ENCODE data around the gene MED29. TPM values are rescaled to one million over a fixed set of nuclear protein-coding genes. Genes with fewer than 3 reads are reported as not detected.

Gene MED29, protein sequence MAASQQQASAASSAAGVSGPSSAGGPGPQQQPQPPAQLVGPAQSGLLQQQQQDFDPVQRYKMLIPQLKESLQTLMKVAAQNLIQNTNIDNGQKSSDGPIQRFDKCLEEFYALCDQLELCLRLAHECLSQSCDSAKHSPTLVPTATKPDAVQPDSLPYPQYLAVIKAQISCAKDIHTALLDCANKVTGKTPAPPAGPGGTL
- 10 to 100 TPM; 16.9 to 32.2 (median 21.8) TPM for polyA plus RNA-seq

DNA sequence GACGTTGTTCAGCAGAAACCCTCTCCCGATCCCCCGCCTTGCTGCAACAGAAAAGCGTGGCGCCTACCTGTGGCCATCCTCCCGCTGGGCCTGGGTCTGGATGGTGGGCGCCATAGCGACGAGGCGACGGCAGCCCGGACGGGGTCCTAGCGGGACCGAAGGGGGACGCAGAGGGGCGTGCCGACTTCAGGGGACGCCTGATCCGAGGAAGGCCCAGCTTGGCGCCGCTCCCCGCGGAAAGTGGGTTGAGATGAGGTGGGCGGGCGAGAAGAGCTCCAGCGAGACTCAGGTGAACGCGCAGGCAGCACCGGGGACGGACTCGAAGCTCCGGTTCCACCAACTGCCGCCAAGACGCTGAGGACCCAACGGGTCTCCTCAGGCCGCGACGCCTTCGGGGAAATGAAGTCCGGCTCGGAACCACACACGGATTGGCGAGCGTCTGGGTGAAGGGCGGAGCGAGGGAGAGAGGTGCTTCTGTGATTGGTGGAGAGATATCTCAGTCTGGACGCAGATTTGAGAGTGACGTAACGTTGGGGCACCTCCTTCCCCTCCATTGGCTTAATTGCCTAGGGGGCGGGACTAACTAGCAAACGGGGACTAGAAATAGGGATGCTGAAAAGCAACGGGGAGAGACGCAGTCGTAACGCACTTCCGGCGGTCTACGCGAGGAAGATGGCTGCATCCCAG, at the start of gene MED29, which contains the start of gene PAF1:
TSS of gene MED29 (plus strand) at position 628 of the 687 bp plus-strand sequence. CDS start at position 673, 45 bp downstream.
TSS of gene PAF1 (minus strand) at position 356 of the 687 bp plus-strand sequence. CDS start at position 114, 242 bp downstream.
- 0 to 1% (median 0%) methylated on average over 57 to 60 of the region's 60 CpGs for whole genome bisulfite sequencing, 3 donors
- H3K27ac ChIP-seq (ENCODE audit: low read depth, low read length): peak within 1 kb of the TSS; percentile 94

DNA sequence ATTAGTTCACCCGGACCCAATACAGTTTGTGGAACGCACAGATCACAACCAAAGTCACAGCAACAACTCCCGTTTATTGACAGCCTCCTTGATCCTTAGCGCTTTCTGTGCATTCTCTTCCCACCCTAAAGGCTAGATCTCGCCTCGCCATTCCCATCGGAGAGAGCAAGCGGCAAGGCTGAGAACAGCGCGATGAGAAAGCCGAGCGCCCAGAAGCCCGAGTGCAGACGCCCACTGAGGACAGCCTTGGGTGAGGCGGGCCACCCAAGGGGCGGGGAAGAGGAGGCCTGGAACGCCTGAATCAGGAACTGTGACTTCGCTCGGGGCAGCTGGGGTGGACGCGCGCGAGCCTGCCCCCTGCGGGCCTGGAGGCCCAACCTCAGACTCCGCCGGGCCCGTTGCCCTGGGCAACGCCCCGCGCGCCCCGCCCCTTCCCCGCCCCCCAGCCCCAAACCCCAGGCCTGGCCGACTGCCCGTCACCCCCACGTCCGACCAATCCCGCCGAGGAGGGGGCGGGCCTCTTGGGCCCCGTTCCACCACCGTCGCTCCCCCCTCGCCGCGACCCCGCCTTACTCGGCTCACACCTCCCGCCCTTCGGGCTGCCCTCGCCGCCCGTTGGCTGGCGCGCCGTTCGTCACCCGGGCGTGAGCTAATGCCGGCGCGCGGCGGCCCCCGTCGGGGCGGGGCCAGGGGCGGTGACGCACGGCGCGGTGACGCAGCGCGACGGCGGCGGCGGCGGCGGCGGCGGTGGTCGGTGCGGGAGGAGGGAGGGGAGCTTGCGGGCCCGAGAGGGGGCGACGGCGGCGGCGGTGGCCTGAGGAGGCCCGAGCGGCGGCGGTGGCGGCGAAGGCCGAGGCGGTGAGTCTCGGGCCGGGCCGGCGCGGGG, 49.2 kb upstream of the MED29 start, which contains the start of gene SAMD4B:
TSS of gene SAMD4B (plus strand) at position 703 of the 886 bp plus-strand sequence. CDS start 14,473 bp downstream, outside the sequence.
- 1% methylated on average over 51 to 92 of the region's 105 CpGs for WGBS, 3 donors

DNA sequence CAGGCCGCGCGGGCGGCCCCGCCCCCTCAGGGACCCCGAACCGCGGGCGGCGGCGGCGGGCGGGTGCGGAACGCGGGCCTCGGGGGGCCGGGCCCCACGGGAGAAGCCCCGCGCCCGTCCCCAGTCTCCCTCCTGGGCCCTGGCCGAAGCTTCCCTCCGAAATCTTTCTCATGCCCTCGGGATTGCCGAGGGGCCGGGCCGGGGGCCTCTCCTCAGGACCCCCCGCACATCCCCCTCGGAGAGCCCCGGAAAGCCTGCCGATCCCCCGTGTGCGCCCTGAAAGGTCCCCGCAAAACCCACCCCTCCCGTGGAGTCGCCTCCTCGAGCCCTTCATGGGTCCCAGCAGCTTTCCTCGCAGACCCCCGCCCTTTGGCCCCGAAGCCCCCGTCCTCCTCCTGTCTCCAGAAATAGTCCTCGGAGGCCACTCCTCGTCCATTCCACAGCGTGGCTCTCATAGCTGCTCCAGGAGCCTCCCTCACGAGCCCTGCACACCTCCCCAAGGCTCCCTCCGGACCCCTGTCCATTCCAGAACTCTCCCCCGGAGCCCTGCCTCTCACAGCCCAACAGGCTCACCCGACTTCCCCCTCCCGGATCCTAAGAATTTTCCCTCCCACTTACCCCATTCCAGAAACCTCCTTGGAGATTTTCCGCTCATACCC, 48.4 kb upstream of the MED29 start:
- WGBS, 3 donors: 2 to 3% (median 3%) methylated on average over 29 to 51 of the region's 51 CpGs
- peak overlapping the region; percentile 52 for H3K27ac ChIP-seq (ENCODE audit: low read depth, low read length)

More for the DNA sequence above, 49.2 kb upstream of the MED29 start, which contains the start of gene SAMD4B:
- peak within 1 kb of the TSS; percentile 52 for H3K27ac ChIP-seq (ENCODE audit: low read depth, low read length)

DNA sequence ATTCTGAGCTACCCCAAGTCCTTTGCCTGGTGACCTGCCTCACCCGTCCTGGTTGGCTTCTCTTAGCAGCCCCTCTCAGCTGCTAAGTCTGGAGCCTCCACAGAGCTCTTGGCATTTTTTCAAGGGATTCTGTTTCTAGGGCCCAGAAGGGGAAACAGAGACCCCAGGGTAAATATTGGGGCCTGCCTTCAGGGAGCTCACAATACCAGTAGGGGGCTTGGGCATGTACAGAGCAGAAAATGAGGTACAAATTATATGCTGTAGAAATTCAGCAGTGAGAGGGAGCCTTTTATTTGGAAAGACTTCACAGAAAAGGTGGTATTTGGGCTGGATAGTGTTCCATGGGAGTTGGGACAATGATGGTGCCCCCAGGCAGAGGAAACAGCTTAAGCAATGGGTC, 45.2 kb upstream of the MED29 start:
- H3K27ac ChIP-seq (ENCODE audit: low read depth, low read length): no peak overlapping the region
- WGBS, 3 donors: 72 to 89% (median 89%) methylated on average over 1 of the region's 1 CpG

DNA sequence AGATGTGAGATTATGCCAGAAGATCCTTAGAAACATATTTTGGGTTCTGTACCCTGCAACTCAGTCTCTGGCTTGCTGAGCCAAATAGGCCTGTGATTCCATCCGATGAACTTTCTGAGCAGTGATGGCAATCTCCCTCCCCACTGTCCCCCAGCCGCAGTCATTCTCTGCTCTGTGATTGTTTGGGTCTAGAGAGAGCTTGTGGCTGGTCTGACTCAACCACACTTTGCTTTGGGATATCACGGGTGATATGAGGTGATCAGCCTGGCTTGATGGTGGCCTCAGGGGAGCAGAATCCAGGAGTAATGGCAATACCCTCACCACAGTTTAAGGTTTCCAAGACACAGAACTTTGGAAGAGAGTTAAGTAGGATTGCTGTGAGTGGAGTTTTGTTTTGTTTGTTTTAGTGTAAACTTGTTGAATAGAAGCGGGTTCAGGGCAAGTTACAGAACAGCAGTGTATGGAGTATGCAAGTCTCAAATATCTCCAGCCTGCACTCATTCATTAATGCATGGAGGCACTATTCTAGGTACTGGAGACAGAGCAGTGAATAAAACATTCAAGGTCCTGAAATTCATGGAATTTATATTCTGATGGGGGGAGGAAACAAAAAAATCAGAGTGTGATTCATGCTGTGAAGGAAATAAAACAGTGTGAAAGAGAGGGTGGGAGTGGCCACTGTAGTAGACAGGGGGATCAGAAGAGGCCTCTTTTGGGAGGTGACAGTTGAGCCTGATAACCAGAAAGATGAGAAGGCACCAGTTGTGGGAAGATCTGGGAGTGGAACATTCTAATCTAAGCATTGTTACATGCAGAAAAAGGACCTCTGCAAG, 43.6 kb upstream of the MED29 start:
- no peak overlapping the region for H3K27ac ChIP-seq (ENCODE audit: low read depth, low read length)
- 90 to 92% (median 91%) methylated on average over 4 of the region's 4 CpGs for WGBS, 3 donors

DNA sequence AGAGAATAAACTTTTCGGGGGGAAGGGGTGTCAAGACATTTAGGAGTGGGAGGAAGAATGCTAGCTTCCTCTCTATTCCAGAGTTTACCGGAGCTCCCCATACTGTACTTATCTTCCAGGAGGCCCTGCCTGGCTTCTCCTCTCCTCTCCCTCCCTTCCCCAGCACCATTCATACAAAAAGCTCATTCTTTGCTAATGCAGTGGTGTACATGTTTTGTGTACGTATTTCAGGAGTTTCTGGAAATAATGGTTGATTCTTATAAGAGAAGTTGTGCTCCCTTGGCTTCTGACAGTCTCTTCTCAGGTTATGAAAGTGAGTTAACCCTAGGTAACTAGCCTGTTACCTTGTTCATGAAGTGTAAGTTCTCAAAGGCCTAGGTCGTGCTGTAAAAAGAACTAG, 41.9 kb upstream of the MED29 start:
- WGBS, 3 donors: 81 to 82% (median 81%) methylated on average over 4 of the region's 4 CpGs
- no peak overlapping the region for H3K27ac ChIP-seq (ENCODE audit: low read depth, low read length)

DNA sequence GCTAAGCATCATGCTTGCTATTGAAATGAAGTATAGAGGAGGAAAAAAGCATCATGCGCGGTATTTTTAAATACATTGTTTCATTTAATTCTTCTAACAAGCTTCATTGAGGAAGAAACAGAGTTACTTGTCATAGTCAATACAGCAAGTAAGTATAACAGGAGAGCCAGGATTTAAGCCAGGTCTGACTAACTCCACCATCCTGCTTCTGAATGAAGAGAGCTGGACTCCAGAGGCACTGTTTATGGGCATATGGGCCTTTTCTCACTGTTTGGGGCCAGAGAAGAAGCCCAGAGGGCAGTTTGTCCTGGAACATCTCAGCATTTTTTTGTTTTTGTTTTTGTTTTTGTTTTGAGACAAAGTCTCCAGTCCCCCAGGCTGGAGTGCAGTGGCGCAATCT, 41.0 kb upstream of the MED29 start:
- no peak overlapping the region for H3K27ac ChIP-seq (ENCODE audit: low read depth, low read length)
- 93 to 98% (median 97%) methylated on average over 3 of the region's 3 CpGs for WGBS, 3 donors

DNA sequence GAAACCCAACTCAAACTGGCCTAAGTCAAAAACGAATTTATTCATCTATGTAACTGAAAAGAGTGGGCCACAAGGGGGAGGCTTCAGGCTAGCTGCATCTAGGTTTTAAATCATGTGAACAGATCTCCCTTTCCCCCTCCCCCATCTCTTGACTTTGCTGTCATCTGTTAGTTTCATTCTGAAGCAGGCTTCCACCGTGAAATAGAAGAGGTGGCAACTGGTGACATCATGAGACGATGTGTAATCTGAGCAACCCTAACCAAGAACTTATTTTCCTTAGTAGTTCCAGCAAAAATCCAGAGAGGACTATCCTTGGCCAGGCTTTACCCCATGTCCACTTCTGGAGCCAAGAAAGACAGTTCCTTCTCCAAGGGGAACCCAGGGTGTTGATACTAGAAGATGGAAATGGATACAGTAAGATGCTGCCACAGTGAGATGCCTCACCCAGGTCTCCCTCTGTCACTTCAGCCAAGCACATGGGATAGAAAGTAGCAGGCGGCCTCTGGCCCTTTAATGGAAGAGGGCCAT, 39.6 kb upstream of the MED29 start:
- no peak overlapping the region for H3K27ac ChIP-seq (ENCODE audit: low read depth, low read length)
- WGBS, 3 donors: 51 to 64% (median 64%) methylated on average over 4 of the region's 4 CpGs

DNA sequence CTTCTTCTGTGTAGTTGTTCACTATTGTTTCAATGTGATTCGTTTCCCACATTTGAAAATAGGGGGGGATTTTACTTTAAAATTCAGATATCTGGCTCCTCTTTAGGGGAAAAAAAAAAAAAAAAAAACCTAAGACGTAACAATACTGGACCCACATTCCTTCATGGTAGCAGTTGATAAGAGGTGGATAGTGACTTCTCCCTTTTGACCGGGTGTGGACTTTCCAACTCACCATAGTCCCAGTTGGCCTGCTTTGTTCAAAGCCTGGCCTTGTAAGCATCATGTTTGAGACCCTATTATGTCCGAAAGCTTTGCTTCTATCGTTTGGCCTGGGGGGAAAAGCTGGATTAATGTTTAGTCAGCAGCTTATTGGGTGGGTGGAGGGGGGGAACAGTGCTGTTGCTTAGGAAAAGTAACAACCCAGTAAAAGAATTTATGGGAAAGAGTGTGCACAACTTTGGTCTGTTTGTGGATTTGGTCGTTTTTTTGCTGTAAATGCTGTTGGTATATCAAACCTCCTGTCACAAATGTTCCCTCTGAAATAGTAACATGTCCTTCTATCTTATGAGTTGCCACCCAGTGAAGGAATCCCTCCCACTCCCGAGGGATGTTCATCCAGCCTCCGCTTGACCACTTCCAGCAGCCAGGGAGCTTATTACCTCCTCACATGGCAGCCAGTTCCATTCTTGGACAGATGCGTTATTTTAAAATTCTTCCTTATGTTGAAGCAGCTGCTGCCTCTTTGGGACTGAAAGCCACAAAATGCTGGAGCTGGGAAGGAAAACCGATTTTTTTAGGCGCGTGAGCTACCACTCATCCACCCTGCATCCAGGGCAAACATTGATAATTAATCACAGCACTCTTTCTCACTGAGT, 38.6 kb upstream of the MED29 start:
- no peak overlapping the region for H3K27ac ChIP-seq (ENCODE audit: low read depth, low read length)

DNA sequence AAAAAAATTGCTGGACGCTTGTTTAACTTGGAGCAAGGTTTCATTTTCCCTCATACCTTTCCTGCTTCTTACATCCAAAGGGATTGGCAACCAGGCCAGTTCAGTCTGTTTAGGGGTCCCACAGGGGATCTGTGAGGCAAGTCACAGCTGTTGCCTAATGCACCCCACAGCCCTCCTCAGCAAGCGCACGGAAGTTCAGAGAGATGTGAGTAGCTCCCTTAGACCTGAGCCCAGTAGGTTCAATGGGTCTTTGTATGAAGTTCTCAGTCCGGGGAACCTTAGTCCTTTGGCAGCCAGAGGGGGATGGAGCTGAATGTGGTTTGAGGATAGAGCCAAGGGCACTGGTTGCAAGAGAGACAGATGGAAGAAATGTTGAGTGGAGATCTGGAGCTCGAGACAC, 35.9 kb upstream of the MED29 start:
- WGBS, 3 donors: 87 to 92% (median 92%) methylated on average over 5 of the region's 5 CpGs
- no peak overlapping the region for H3K27ac ChIP-seq (ENCODE audit: low read depth, low read length)

More for the DNA sequence above, 38.6 kb upstream of the MED29 start:
- WGBS, 3 donors: 68 to 73% (median 73%) methylated on average over 12 of the region's 12 CpGs

DNA sequence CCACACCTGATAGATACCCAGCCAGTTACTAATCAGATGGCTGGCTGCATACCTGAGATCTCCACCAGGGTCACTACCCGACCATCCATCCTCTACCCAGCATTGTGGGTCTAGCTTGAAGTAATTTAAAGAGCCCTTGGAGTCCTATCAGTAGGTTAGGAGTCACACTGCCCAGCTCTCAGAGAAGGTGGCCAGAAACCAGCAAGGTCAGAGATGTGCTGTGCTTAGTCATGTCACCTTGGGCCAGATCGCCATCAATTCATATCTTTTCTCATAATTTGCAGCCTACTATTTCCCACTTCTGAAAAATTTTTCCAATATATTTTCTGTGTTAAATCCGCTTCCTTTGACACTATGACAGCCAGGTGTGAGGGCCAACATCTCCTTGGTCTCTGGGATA, 35.1 kb upstream of the MED29 start:
- 83 to 99% (median 92%) methylated on average over 3 of the region's 3 CpGs for WGBS, 3 donors
- no peak overlapping the region for H3K27ac ChIP-seq (ENCODE audit: low read depth, low read length)

DNA sequence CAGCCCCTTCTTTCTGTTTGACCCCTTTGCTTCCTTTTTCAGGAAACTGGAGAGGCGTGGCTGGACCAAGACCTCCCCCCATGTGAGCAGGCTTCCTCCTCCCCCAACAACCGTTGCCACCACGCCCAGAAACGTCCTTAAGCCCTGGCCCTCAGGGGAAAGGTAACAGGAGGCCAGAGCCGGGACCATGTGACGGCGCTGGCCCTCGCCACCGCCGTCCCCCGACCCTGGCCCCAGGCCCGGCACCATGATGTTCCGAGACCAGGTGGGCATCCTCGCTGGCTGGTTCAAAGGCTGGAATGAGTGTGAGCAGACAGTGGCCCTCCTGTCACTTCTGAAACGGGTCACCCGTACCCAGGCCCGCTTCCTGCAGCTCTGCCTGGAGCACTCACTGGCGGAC, 34.5 kb upstream of the MED29 start:
- 84 to 90% (median 85%) methylated on average over 18 of the region's 18 CpGs for WGBS, 3 donors
- H3K27ac ChIP-seq (ENCODE audit: low read depth, low read length): no peak overlapping the region

DNA sequence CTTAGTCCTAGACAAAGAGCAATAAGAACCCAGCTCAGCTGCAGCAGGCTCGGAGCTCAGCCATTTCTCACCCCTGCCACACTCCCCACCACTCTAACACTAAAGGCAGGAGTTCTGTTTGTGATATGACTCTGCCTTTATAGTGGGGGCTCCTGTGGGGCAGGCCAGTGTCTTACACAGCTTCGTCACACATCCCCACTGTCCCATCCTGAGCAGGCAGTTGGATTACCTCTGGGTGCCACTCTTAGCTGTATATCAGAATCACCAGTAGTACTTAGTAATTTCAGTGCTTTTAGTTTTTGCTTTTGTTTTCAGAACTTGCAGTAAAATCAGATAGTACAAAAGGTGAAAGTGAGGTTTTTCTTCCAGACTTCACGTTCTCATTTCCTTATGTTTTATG, 32.2 kb upstream of the MED29 start:
- no peak overlapping the region for H3K27ac ChIP-seq (ENCODE audit: low read depth, low read length)
- WGBS, 3 donors: 89 to 94% (median 93%) methylated on average over 3 of the region's 3 CpGs

DNA sequence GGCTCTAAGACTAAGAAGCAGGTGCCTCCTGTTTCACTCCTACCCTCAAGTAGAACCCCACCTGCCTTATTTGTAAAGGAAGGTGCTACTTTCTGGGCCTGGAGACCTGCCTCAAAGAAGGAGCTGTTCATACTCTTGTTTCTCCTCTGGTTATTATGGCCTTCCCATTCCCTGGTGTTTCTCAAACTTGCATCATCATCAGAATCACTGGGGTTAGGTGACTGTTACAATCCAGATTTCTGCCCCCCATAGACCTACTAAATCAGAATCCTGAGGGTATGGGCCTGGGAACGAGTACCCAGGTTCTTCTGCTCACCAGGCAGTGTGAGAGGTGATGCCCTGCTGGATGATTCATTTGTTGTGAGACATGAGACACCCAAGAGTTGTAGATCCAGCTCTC, 30.6 kb upstream of the MED29 start:
- 95 to 96% (median 95%) methylated on average over 1 of the region's 1 CpG for WGBS, 3 donors
- no peak overlapping the region for H3K27ac ChIP-seq (ENCODE audit: low read depth, low read length)

DNA sequence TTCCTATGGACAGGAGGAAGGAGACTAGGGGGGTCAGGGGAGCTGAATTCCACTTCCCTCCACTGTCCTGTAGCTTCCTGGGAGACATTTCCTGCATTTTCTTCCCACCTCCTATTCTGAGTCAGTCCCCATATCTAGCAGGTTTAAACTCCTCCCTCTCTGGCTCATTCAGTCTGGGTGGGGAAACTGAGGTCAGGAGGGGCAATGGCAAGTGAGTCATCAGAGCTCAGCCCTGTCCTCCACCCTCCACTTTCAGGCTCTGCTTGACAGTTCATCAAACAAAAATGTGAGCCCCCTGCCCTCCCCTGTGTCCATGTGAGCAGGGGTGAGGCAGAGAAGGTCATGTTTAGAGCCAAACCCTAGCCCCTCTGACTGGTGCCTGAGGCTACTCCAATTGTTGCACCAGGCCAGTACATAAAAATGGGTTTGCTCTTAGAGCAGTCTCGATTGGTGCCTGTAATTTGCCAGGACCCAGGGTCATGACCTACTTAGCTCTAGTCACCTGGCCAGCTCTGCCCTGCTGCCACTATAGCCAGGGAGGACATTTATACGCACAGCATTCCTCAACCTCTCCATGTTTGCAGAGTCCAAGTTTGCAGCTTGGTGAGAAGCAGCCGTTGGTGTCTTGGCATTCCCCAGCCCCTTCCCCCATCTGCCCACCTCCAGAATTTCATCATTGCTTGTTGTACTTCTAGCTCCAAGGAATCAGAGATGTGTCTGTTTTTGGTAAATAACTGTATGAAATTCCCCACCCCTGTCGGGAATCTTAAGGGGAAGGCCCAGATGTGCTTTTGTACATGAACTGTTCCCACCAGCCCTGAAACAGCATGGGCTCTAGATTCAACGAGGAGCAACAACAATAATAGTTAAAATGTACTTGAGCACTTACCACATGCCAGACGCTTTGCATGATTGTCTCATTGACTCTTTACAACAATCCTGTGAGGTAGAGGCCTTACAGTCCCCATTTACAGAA, 28.2 kb upstream of the MED29 start:
- H3K27ac ChIP-seq (ENCODE audit: low read depth, low read length): no peak overlapping the region
- 57 to 66% (median 64%) methylated on average over 6 of the region's 6 CpGs for WGBS, 3 donors

All from adipose tissue (tissue), 3 donors.